Mesothelial cell of epicardium (in vitro differentiated cells): ENCODE results near the gene IRX1. TPM values are rescaled to one million over a fixed set of nuclear protein-coding genes. Genes with fewer than 3 reads are reported as not detected.
A peak's percentile ranks its signal among the peaks of the same experiment; 100 is the strongest.

Experiments
- DNase-seq, 2 experiments: peaks; one replicate each; pipeline ENCODE4 v3.0.0; 2021; ENCODE audit warnings: low spot score in 2 of 2; ENCODE audit not compliant: unreplicated experiment in 2 of 2
- H3K27ac Mint-ChIP-seq: 2 replicates; pipeline ENCODE4 v1.8.0; 2021; ENCODE audit warnings: mixed read lengths
- H3K27me3 Mint-ChIP-seq: 2 replicates; pipeline ENCODE4 v1.8.0; 2021; ENCODE audit warnings: low read depth, mixed read lengths
- H3K36me3 Mint-ChIP-seq: 2 replicates; pipeline ENCODE4 v1.8.0; 2021; ENCODE audit warnings: mixed read lengths
- H3K4me1 Mint-ChIP-seq: 2 replicates; pipeline ENCODE4 v1.8.0; 2021; ENCODE audit warnings: mixed read lengths
- H3K4me3 Mint-ChIP-seq: 2 replicates; pipeline ENCODE4 v1.8.0; 2021; ENCODE audit warnings: mild to moderate bottlenecking, moderate library complexity, mixed read lengths
- H3K9me3 Mint-ChIP-seq: 2 replicates; pipeline ENCODE4 v1.8.0; 2021; ENCODE audit warnings: mixed read lengths
- total RNA-seq: library from RNA; stranded (reverse); gene quantifications from 3 replicates; pipeline ENCODE4 v1.2.1, GENCODE V29; 2021
- TF ChIP-seq, protein P1 (sequence below): fragments of 200-600 bp; sonication (generic); IDR thresholded peaks from one replicate; pipeline ENCODE4 v1.5.0; 2021; ENCODE audit warnings: antibody characterized with exemption; ENCODE audit not compliant: unreplicated experiment

IRX1 gene
- total RNA-seq, 1 donor from 2014 or later, result 68.5 TPM

DNA sequence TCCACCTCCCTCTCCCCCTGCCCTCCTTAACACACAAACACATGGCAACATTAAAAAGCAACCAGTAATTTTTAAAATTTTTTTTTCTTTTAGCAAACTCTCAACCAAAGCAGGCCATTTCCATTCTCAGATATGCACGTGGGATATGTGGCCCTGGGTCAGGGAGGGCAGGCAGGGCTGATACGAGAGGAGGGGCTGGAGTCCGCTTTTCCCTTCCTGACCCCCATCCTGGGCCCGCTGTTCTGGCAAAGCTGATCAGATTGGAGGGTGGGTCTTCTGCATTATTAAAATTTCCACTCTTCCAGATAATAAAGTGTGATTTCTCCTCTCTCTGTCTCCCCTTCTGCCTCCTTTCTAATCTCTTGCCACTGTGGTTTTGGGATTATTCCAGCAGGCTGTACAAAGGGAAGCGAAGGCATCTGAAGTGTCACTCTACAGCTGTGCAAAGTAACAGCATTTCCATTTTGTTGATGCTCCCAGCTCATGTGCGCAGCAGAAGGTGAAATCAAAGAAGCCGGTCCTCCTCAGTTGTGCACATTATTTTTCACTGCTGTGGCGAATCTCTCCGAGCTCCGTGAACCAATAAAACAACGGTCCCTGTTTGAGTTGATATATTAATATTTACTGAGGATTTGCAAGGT, 12.0 kb downstream of the IRX1 start:
- H3K9me3 Mint-ChIP-seq, result no peaks in the 10 kb centered on the region
- H3K36me3 Mint-ChIP-seq, result peaks cover 9% of the 10 kb centered on the region
- peaks cover 81% of the 10 kb centered on the region for H3K27me3 Mint-ChIP-seq
- TF ChIP-seq, protein P1, sequence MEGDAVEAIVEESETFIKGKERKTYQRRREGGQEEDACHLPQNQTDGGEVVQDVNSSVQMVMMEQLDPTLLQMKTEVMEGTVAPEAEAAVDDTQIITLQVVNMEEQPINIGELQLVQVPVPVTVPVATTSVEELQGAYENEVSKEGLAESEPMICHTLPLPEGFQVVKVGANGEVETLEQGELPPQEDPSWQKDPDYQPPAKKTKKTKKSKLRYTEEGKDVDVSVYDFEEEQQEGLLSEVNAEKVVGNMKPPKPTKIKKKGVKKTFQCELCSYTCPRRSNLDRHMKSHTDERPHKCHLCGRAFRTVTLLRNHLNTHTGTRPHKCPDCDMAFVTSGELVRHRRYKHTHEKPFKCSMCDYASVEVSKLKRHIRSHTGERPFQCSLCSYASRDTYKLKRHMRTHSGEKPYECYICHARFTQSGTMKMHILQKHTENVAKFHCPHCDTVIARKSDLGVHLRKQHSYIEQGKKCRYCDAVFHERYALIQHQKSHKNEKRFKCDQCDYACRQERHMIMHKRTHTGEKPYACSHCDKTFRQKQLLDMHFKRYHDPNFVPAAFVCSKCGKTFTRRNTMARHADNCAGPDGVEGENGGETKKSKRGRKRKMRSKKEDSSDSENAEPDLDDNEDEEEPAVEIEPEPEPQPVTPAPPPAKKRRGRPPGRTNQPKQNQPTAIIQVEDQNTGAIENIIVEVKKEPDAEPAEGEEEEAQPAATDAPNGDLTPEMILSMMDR, result no peak
- peak overlapping the region; percentile 60 for H3K27ac Mint-ChIP-seq
- DNase-seq, result no peak
- no peak overlapping the region for H3K4me3 Mint-ChIP-seq
- peaks cover 18% of the 10 kb centered on the region for H3K4me1 Mint-ChIP-seq

DNA sequence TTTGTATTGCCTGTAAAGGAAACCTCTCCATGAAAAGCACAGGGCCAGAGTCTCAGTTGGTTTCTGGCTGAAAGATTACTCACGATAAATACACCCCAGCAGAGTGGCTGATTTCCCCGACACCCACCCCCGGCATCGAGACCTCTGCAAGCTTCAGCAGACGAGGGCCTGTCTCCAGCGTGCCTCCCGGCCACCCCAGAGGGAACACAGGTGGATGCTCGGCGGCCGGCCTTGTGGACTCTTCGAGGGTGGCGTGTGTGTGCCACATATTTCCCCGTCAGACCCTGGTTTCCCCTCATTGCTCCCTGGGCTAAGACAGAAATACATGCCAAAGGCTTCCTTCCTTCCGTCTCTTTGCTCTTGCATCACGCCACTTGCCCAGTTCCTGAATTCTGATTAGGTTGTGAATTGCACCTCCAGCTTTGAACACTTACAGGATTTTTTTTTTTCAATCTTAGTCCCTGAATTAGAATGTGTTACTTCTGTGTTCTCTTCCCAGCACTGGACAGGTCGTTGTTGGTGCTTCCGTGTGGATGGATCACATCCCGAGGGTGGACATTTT, 13.6 kb downstream of the IRX1 start:
- Mint-ChIP-seq H3K36me3 (peaks cover 6% of the 10 kb centered on the region), H3K9me3 (no peaks in the 10 kb centered on the region), H3K27ac (no peak overlapping the region), H3K4me1 (peaks cover 18% of the 10 kb centered on the region), H3K27me3 (peaks cover 74% of the 10 kb centered on the region), H3K4me3 (no peak overlapping the region)
- DNase-seq, result no peak
- TF ChIP-seq, protein P1, result no peak

DNA sequence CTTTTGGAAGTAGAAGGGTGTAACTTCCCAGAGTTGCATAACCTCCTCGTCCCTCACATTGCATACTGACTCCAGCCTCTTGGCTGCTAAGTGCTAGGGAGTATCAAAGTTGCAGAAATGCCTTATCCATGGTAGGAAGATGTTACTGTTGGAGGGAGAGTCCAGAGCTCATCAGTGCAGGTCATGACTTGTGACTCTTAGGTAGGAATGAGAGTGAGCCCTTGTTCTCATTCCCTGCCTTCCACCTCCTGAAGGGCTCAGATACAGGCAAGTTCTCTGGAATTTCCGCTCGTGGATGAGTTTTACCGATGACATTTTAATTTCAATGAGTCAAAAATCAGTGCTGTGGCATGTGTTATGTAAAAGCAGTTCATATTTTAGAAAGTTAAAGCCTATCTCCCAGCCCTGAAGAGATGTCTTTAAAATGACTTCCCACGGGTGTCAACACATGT, 17.0 kb downstream of the IRX1 start:
- H3K36me3 Mint-ChIP-seq, result peaks cover 10% of the 10 kb centered on the region
- TF ChIP-seq, protein P1, result no peak
- H3K9me3 Mint-ChIP-seq, result no peaks in the 10 kb centered on the region
- no peak overlapping the region for H3K27ac Mint-ChIP-seq
- DNase-seq, result no peak
- H3K4me1 Mint-ChIP-seq, result peaks cover 9% of the 10 kb centered on the region
- H3K27me3 Mint-ChIP-seq, result peaks cover 63% of the 10 kb centered on the region
- H3K4me3 Mint-ChIP-seq, result no peak overlapping the region

DNA sequence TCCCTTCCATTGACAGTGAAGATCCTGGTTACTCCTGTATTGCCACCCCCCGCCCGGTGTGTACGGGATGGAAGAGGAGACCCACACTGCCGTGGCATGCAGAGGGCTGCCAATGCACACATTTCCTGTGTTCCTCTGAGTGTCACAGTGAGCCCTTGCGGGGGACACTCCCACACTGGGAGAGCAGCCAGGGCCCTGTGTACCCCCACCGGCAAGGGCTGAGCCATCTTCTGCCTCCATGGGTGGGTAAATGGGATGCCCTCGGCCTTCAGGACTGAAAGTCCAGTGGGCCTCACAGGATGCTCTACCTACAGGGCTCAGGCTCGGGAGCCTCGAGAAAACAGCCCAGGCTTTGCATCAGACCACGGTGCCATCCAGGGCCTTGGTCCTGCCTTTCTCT, 18.1 kb downstream of the IRX1 start:
- Mint-ChIP-seq H3K9me3 (no peaks in the 10 kb centered on the region), H3K27ac (no peak overlapping the region), H3K27me3 (peaks cover 57% of the 10 kb centered on the region), H3K36me3 (peaks cover 13% of the 10 kb centered on the region), H3K4me1 (peaks cover 3% of the 10 kb centered on the region), H3K4me3 (no peak overlapping the region)
- TF ChIP-seq, protein P1, result no peak
- no peak for DNase-seq

DNA sequence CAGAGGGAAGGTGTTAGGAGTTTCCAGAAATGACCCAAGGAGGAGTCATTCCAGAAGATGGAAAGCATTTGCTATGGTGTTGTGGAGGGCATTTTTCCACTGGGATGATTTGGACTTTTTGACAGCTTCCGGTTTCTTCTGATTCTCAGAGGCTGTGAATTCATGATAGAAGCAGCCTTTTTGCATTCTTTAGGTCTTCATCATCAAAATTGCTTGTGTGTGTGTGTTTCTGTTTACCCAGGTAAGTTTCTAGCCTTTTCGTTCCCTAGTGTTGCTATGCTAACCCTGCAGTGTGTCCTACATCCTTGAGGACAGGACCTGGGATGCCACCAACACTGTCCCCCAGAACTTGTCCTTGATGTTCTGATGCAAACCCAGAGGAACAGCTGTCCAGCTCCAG, 19.6 kb downstream of the IRX1 start:
- H3K36me3 Mint-ChIP-seq, result peaks cover 15% of the 10 kb centered on the region
- peaks cover 49% of the 10 kb centered on the region for H3K27me3 Mint-ChIP-seq
- TF ChIP-seq, protein P1, result no peak

More for the DNA sequence above, 19.6 kb downstream of the IRX1 start:
- H3K27ac Mint-ChIP-seq, result no peak overlapping the region
- DNase-seq, result no peak
- no peak overlapping the region for H3K4me3 Mint-ChIP-seq
- no peaks in the 10 kb centered on the region for H3K9me3 Mint-ChIP-seq
- H3K4me1 Mint-ChIP-seq, result peaks cover 3% of the 10 kb centered on the region
